Endothelial cell of umbilical vein (primary cell): ENCODE data around the gene MTG2. TPM values are rescaled to one million over a fixed set of nuclear protein-coding genes. Genes with fewer than 3 reads are reported as not detected.

ENCODE experiments used
- BruUV-seq: library from RNA; stranded (reverse); fragments of 400-500 nt; replicated peaks from 2 replicates; lab custom pipeline; 2021; lab: Mats Ljungman, UMichigan
- CTCF ChIA-PET: fragments of 300-600, 350-600 bp; sonication (Branson Sonifier 250); formaldehyde crosslinking; loops from one replicate; lab custom pipeline; 2021; ENCODE audit warnings: antibody characterized with exemption, inconsistent platforms; lab: Charles Lee
- POLR2A ChIA-PET: fragments of 300-600, 350-600 bp; sonication (Branson Sonifier 250); formaldehyde crosslinking; loops from one replicate; lab custom pipeline; 2021; ENCODE audit warnings: antibody characterized with exemption, inconsistent platforms; lab: Charles Lee
- DNase-seq: peaks from one replicate; pipeline ENCODE4 v3.0.0-alpha.2; 2011; ENCODE audit warnings: low read depth, low spot score
- FAIRE-seq: peaks from 2 replicates; lab custom pipeline; 2011; peaks lifted over from hg19 to GRCh38; lab: Jason Lieb, UNC
- H2AFZ ChIP-seq: 2 replicates; pipeline ENCODE4 v1.6.0; 2012; ENCODE audit warnings: low read depth, low read length, control low read depth, inconsistent platforms
- H3K27ac ChIP-seq: 2 replicates; pipeline ENCODE4 v1.5.1; 2011; ENCODE audit warnings: low read depth, mild to moderate bottlenecking, control low read depth, low read length, moderate library complexity; ENCODE audit not compliant: insufficient read depth
- H3K27me3 ChIP-seq, 2 experiments: 2 replicates each; pipeline versions ENCODE4 v1.6.0 to v1.6.1; 2011; ENCODE audit warnings: low read length in 2 of 2, mixed read lengths in 1 of 2; ENCODE audit not compliant: control insufficient read depth in 2 of 2, insufficient read depth in 2 of 2
- H3K36me3 ChIP-seq, 2 experiments: 2 replicates in 1 of 2; 3 replicates in 1 of 2; pipeline ENCODE4 v1.5.1; 2011; ENCODE audit warnings: low read length in 2 of 2, mild to moderate bottlenecking in 1 of 2, moderate library complexity in 1 of 2; ENCODE audit not compliant: control insufficient read depth in 2 of 2, insufficient read depth in 2 of 2; ENCODE audit errors: extremely low read depth in 1 of 2
- H3K4me1 ChIP-seq: 3 replicates; pipeline ENCODE4 v1.5.1; 2011; ENCODE audit warnings: mild to moderate bottlenecking, low read length; ENCODE audit not compliant: control insufficient read depth, insufficient read depth; ENCODE audit errors: extremely low read depth
- H3K4me2 ChIP-seq: 2 replicates; pipeline ENCODE4 v1.6.1; 2011; ENCODE audit warnings: low read length, control low read depth, mixed read lengths; ENCODE audit not compliant: insufficient read depth
- H3K4me3 ChIP-seq, 3 experiments: fragments of 200-600 bp in 1 of 3; sonication (generic), shearing (Covaris generic) in 1 of 3; replicated peaks in 1 of 3; 2 replicates each; pipeline ENCODE4 v1.5.1; 2011 to 2016; ENCODE audit warnings: control low read depth in 3 of 3, low read length in 3 of 3, mild to moderate bottlenecking in 2 of 3, inconsistent platforms in 1 of 3, low read depth in 1 of 3, moderate library complexity in 1 of 3; ENCODE audit not compliant: insufficient read depth in 1 of 3
- H3K79me2 ChIP-seq: 2 replicates; pipeline ENCODE4 v1.6.0; 2012; ENCODE audit warnings: low read length, inconsistent platforms; ENCODE audit not compliant: control insufficient read depth, insufficient read depth
- H3K9ac ChIP-seq: replicated peaks from 2 replicates; pipeline ENCODE3; 2011; ENCODE audit warnings: low read length, control low read depth; ENCODE audit not compliant: insufficient read depth; ENCODE audit errors: extremely low read depth
- H3K9me1 ChIP-seq: replicated peaks from 3 replicates; pipeline ENCODE4 v1.6.0; 2011; ENCODE audit warnings: mild to moderate bottlenecking, low read length; ENCODE audit not compliant: control insufficient read depth, insufficient read depth; ENCODE audit errors: extremely low read depth
- H3K9me3 ChIP-seq: replicated peaks from 2 replicates; pipeline ENCODE4 v1.5.1; 2012; ENCODE audit warnings: low read length, inconsistent platforms; ENCODE audit not compliant: control insufficient read depth, insufficient read depth
- H4K20me1 ChIP-seq: replicated peaks from 2 replicates; pipeline ENCODE3; 2011; ENCODE audit warnings: mild to moderate bottlenecking, low read length; ENCODE audit not compliant: control insufficient read depth, insufficient read depth; ENCODE audit errors: extremely low read depth
- CTCF ChIP-seq, 2 donors: IDR thresholded peaks; 1 replicate in 1 of 2; 2 replicates in 1 of 2; pipeline ENCODE4 v1.5.1; 2011; ENCODE audit warnings: low read length in 2 of 2, mild to moderate bottlenecking in 2 of 2, moderate library complexity in 2 of 2, control low read depth in 1 of 2, inconsistent platforms in 1 of 2, low read depth in 1 of 2; ENCODE audit not compliant: insufficient read depth in 1 of 2; ENCODE audit errors: extremely low read depth in 1 of 2
- EZH2 ChIP-seq: IDR thresholded peaks from 2 replicates; pipeline ENCODE4 v1.6.1; 2012; ENCODE audit warnings: borderline replicate concordance, low read depth, mild to moderate bottlenecking, moderate library complexity, low read length, inconsistent platforms; ENCODE audit not compliant: severe bottlenecking
- FOS ChIP-seq: IDR thresholded peaks from 2 replicates; pipeline ENCODE4 v1.6.1; 2011; ENCODE audit warnings: mild to moderate bottlenecking, low read length, moderate library complexity, borderline replicate concordance; ENCODE audit not compliant: insufficient read depth
- GATA2 ChIP-seq: IDR thresholded peaks from 2 replicates; pipeline ENCODE4 v1.7.0; 2011; ENCODE audit warnings: low read depth, mild to moderate bottlenecking, moderate library complexity, mixed read lengths, low read length; ENCODE audit not compliant: insufficient read length, insufficient read depth
- JUN ChIP-seq: IDR thresholded peaks from 2 replicates; pipeline ENCODE4 v1.6.1; 2011; ENCODE audit warnings: borderline replicate concordance, low read depth; ENCODE audit not compliant: insufficient read length, insufficient read depth
- MAX ChIP-seq: IDR thresholded peaks from 2 replicates; pipeline ENCODE4 v1.6.1; 2011; ENCODE audit not compliant: insufficient read depth, insufficient read length
- MYC ChIP-seq: IDR thresholded peaks from one replicate; pipeline ENCODE4 v1.6.1; 2011; ENCODE audit warnings: mild to moderate bottlenecking, low read depth, low read length
- POLR2A ChIP-seq: IDR thresholded peaks from 2 replicates; pipeline ENCODE4 v1.6.1; 2012; ENCODE audit warnings: low read depth, mild to moderate bottlenecking, control low read depth, low read length
- POLR2AphosphoS5 ChIP-seq: IDR thresholded peaks from 2 replicates; pipeline ENCODE4 v1.6.1; 2012; ENCODE audit warnings: low read depth, mild to moderate bottlenecking, control low read depth, low read length, moderate library complexity; ENCODE audit not compliant: insufficient read depth
- dilution Hi-C: fragments of 300-500 bp; cut with MboI; formaldehyde crosslinking; loops from one replicate; pipeline ENCODE4 v1.15.0; 2019; ENCODE audit warnings: low sequenced_read_pairs; ENCODE audit not compliant: extremely low pct_ligation_motif_present
- intact Hi-C: fragments of 100-400 bp; cut with micrococcal nuclease; formaldehyde crosslinking; loops from one replicate; pipeline ENCODE4 v1.10.0; 2022
- polyA plus RNA-seq, 4 experiments: library from polyadenylated mRNA; depleted of rRNA in 3 of 4; stranded (reverse) in 3 of 4; unstranded in 1 of 4; fragments of >200 nt; gene quantifications; 2 replicates each; pipeline versions ENCODE4 v1.2.1 to v1.2.3, GENCODE V29; 2011 to 2012; ENCODE audit warnings: missing spikeins in 1 of 4
- total RNA-seq: library from RNA; stranded (reverse); gene quantifications from 2 replicates; pipeline ENCODE4 v1.2.3, GENCODE V29; 2021

The MTG2 gene
- total and polyA plus RNA-seq, 2 donors (not counting 3 experiments of a cell fraction or from before 2014, with no cell fraction given) = 19.9 to 31.6 TPM

DNA sequence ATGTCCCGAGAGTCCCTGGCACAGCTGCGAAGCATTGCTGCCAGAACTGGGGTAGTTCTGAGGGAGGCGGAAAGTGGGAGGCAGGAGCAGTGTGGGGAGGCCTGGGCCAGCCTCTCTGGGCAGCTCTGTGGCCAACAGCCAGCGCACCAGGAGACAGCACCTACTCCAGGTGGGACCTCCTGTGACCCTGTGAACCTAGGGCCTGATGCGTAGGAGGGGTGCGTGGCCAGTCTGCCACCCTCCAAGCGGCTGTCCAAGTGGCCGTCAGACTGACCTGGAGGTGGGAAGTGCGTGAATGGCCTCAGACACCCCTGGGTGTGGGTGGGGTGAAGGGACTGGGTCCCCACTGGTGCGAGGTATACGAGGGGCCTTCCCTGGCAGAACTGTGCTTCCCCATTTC, 23.8 kb upstream of the MTG2 start:
- ChIA-PET POLR2A (no interaction called here), CTCF (no interaction called here)
- no peak for TF ChIP-seq JUN
- TF ChIP-seq GATA2 = no peak
- TF ChIP-seq POLR2AphosphoS5 = no peak
- no peak for TF ChIP-seq POLR2A
- TF ChIP-seq MAX = no peak
- TF ChIP-seq CTCF (IDR thresholded peaks at IDR 0.05; ENCODE audit: extremely low read depth in 1 of 2, insufficient read depth in 1 of 2, low read depth in 1 of 2, low read length in 2 of 2) = no peak
- no peak for TF ChIP-seq FOS
- TF ChIP-seq EZH2 = no peak
- no peak for TF ChIP-seq MYC
- Histone ChIP-seq H3K9ac (no peak overlapping the region), H3K4me2 (no peak overlapping the region), H3K79me2 (peaks cover 40% of the 10 kb centered on the region), H4K20me1 (peaks cover 2% of the 10 kb centered on the region), H2AFZ (no peak overlapping the region), H3K4me3 (no peak overlapping the region), H3K36me3 (peaks cover 11 to 31% of the 10 kb centered on the region in 2 experiments), H3K4me1 (no peaks in the 10 kb centered on the region), H3K27ac (no peak overlapping the region), H3K27me3 (no peaks in the 10 kb centered on the region), H3K9me3 (no peaks in the 10 kb centered on the region), H3K9me1 (no peaks in the 10 kb centered on the region)
- dilution Hi-C loops (no loop called here), intact Hi-C loops (no loop called here)
- DNase-seq (no peak), FAIRE-seq (no peak)
- BruUV-seq = no TSS peak
